WTC11 (cell line): ENCODE results near the gene PLCG2. TPM values are rescaled to one million over a fixed set of nuclear protein-coding genes. Genes with fewer than 3 reads are reported as not detected.

Source experiments
- ATAC-seq: fragments of 200-7000 bp; cut with Tn5 transposase; 2 replicates; pipeline ENCODE4 v1.10.0; 2021; ENCODE audit warnings: mild to moderate bottlenecking, moderate library complexity
- CTCF ChIA-PET: fragments of 300-600 bp; sonication (Branson Sonifier 250); formaldehyde crosslinking; loops from one replicate; lab custom pipeline; 2021; ENCODE audit warnings: antibody characterized with exemption; lab: Charles Lee
- POLR2A ChIA-PET: fragments of 350-600 bp; sonication (Branson Sonifier 250); formaldehyde crosslinking; loops from one replicate; lab custom pipeline; 2021; ENCODE audit warnings: antibody characterized with exemption; lab: Charles Lee
- DNase-seq: peaks from one replicate; pipeline ENCODE4 v3.0.0; 2021; ENCODE audit warnings: low spot score
- H3K27ac Mint-ChIP-seq: 2 replicates; pipeline ENCODE4 v1.8.0; 2021; ENCODE audit warnings: mixed read lengths
- H3K27me3 Mint-ChIP-seq: 2 replicates; pipeline ENCODE4 v1.8.0; 2021; ENCODE audit warnings: low read depth, mild to moderate bottlenecking, moderate library complexity, mixed read lengths
- H3K36me3 Mint-ChIP-seq: 2 replicates; pipeline ENCODE4 v1.8.0; 2021; ENCODE audit warnings: mixed read lengths
- H3K4me1 Mint-ChIP-seq: 2 replicates; pipeline ENCODE4 v1.8.0; 2022; ENCODE audit warnings: mixed read lengths
- H3K4me3 Mint-ChIP-seq: 2 replicates; pipeline ENCODE4 v1.8.0; 2021; ENCODE audit warnings: mild to moderate bottlenecking, moderate library complexity, mixed read lengths
- H3K9me3 Mint-ChIP-seq: 2 replicates; pipeline ENCODE4 v1.8.0; 2021; ENCODE audit warnings: mixed read lengths
- AFF4 ChIP-seq: sonication (generic); formaldehyde crosslinking; IDR thresholded peaks from 2 replicates; pipeline ENCODE4 v1.8.1; 2023; ENCODE audit warnings: mild to moderate bottlenecking, missing genetic modification reagents, borderline replicate concordance
- ATF2 ChIP-seq: sonication (generic); formaldehyde crosslinking; IDR thresholded peaks from 2 replicates; pipeline ENCODE4 v1.8.1; 2022; ENCODE audit warnings: low read depth, missing genetic modification reagents, borderline replicate concordance
- GABPB1 ChIP-seq: sonication (generic); formaldehyde crosslinking; IDR thresholded peaks from 2 replicates; pipeline ENCODE4 v1.8.1; 2023; ENCODE audit warnings: mild to moderate bottlenecking, missing genetic modification reagents
- JUN ChIP-seq: sonication (generic); formaldehyde crosslinking; IDR thresholded peaks from 2 replicates; pipeline ENCODE4 v1.8.0; 2023; ENCODE audit warnings: mild to moderate bottlenecking, missing genetic modification reagents
- MXD4 ChIP-seq: fragments of 250-450 bp; sonication (Bioruptor Pico); IDR thresholded peaks from 2 replicates; pipeline ENCODE4 v1.8.0; 2021; ENCODE audit warnings: mild to moderate bottlenecking, moderate library complexity, borderline replicate concordance
- NFE2L1 ChIP-seq: sonication (generic); formaldehyde crosslinking; IDR thresholded peaks from 2 replicates; pipeline ENCODE4 v1.8.1; 2023; ENCODE audit warnings: missing genetic modification reagents
- OVOL2 ChIP-seq: fragments of 250-450 bp; sonication (Bioruptor Pico); IDR thresholded peaks from 2 replicates; pipeline ENCODE4 v1.9.0; 2021; ENCODE audit warnings: mild to moderate bottlenecking, borderline replicate concordance
- PREB ChIP-seq: sonication (generic); formaldehyde crosslinking; IDR thresholded peaks from 2 replicates; pipeline ENCODE4 v1.8.1; 2022; ENCODE audit warnings: mild to moderate bottlenecking, missing genetic modification reagents, moderate library complexity, borderline replicate concordance
- RELA ChIP-seq: sonication (generic); formaldehyde crosslinking; IDR thresholded peaks from 2 replicates; pipeline ENCODE4 v1.8.1; 2022; ENCODE audit warnings: missing genetic modification reagents, mild to moderate bottlenecking, borderline replicate concordance
- ZNF416 ChIP-seq: fragments of 250-450 bp; sonication (Bioruptor Pico); IDR thresholded peaks from 2 replicates; pipeline ENCODE4 v1.9.0; 2021; ENCODE audit warnings: mild to moderate bottlenecking, inconsistent platforms
- total RNA-seq: library from RNA; stranded (reverse); gene quantifications from 3 replicates; pipeline ENCODE4 v1.2.3, GENCODE V29; 2021
- TF ChIP-seq, protein P1 (sequence below): fragments of 250-450 bp; sonication (Bioruptor Pico); IDR thresholded peaks from 2 replicates; pipeline ENCODE4 v1.9.0; 2021; ENCODE audit warnings: mild to moderate bottlenecking
- TF ChIP-seq, protein P2 (sequence below): sonication (generic); formaldehyde crosslinking; IDR thresholded peaks from 2 replicates; pipeline ENCODE4 v1.8.0; 2023; ENCODE audit warnings: missing genetic modification reagents, mild to moderate bottlenecking, borderline replicate concordance

Gene PLCG2
- total RNA-seq, 1 experiment from 2014 or later = 7.0 TPM

DNA sequence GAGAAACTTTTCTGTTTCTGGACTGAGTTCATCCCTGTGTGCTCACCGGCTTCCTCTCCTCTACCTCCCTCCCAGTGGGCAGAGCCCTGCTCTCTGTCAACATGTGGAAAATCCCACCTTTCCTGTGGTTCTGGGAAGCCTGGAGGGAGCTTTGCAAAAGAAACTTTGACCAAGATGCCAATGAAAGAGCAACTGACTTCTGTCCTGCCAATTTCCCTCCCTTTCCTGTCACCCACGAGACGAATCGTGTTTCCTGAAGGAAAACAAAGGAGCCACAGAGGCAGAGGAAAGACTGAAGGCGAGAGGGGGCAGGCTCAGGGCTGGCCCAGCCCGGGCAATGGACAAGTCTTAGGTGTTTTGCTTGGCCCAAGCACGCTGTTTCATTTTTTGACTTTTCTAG lies 82.8 kb downstream of the PLCG2 start:
- no peak for TF ChIP-seq ZNF416 (CRISPR knock-in tag)
- TF ChIP-seq, protein P1, sequence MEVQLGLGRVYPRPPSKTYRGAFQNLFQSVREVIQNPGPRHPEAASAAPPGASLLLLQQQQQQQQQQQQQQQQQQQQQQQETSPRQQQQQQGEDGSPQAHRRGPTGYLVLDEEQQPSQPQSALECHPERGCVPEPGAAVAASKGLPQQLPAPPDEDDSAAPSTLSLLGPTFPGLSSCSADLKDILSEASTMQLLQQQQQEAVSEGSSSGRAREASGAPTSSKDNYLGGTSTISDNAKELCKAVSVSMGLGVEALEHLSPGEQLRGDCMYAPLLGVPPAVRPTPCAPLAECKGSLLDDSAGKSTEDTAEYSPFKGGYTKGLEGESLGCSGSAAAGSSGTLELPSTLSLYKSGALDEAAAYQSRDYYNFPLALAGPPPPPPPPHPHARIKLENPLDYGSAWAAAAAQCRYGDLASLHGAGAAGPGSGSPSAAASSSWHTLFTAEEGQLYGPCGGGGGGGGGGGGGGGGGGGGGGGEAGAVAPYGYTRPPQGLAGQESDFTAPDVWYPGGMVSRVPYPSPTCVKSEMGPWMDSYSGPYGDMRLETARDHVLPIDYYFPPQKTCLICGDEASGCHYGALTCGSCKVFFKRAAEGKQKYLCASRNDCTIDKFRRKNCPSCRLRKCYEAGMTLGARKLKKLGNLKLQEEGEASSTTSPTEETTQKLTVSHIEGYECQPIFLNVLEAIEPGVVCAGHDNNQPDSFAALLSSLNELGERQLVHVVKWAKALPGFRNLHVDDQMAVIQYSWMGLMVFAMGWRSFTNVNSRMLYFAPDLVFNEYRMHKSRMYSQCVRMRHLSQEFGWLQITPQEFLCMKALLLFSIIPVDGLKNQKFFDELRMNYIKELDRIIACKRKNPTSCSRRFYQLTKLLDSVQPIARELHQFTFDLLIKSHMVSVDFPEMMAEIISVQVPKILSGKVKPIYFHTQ (CRISPR knock-in tag) = no peak
- TF ChIP-seq ATF2 = no peak
- TF ChIP-seq PREB = no peak
- TF ChIP-seq, protein P2, sequence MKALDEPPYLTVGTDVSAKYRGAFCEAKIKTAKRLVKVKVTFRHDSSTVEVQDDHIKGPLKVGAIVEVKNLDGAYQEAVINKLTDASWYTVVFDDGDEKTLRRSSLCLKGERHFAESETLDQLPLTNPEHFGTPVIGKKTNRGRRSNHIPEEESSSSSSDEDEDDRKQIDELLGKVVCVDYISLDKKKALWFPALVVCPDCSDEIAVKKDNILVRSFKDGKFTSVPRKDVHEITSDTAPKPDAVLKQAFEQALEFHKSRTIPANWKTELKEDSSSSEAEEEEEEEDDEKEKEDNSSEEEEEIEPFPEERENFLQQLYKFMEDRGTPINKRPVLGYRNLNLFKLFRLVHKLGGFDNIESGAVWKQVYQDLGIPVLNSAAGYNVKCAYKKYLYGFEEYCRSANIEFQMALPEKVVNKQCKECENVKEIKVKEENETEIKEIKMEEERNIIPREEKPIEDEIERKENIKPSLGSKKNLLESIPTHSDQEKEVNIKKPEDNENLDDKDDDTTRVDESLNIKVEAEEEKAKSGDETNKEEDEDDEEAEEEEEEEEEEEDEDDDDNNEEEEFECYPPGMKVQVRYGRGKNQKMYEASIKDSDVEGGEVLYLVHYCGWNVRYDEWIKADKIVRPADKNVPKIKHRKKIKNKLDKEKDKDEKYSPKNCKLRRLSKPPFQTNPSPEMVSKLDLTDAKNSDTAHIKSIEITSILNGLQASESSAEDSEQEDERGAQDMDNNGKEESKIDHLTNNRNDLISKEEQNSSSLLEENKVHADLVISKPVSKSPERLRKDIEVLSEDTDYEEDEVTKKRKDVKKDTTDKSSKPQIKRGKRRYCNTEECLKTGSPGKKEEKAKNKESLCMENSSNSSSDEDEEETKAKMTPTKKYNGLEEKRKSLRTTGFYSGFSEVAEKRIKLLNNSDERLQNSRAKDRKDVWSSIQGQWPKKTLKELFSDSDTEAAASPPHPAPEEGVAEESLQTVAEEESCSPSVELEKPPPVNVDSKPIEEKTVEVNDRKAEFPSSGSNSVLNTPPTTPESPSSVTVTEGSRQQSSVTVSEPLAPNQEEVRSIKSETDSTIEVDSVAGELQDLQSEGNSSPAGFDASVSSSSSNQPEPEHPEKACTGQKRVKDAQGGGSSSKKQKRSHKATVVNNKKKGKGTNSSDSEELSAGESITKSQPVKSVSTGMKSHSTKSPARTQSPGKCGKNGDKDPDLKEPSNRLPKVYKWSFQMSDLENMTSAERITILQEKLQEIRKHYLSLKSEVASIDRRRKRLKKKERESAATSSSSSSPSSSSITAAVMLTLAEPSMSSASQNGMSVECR (CRISPR knock-in tag) = no peak
- TF ChIP-seq JUN (CRISPR knock-in tag) = no peak
- TF ChIP-seq MXD4 (CRISPR knock-in tag) = no peak
- TF ChIP-seq AFF4 (CRISPR knock-in tag) = no peak
- TF ChIP-seq OVOL2 (CRISPR knock-in tag) = no peak
- no peak for TF ChIP-seq GABPB1 (CRISPR knock-in tag)
- TF ChIP-seq RELA (CRISPR knock-in tag) = no peak
- no peak for TF ChIP-seq NFE2L1 (CRISPR knock-in tag)
- ChIA-PET CTCF (interaction anchor here (1.2 to 4.1 kb wide), 2 partner anchors 12 to 17 kb away, joined by 6 to 36 read pairs; no protein-coding TSS in a partner anchor), POLR2A (no interaction called here)
- peaks cover 22% of the 10 kb centered on the region for H3K4me1 Mint-ChIP-seq
- no peak overlapping the region for H3K4me3 Mint-ChIP-seq
- H3K36me3 Mint-ChIP-seq = no peaks in the 10 kb centered on the region
- no peak overlapping the region for H3K27ac Mint-ChIP-seq
- H3K27me3 Mint-ChIP-seq = peaks cover 7% of the 10 kb centered on the region
- no peaks in the 10 kb centered on the region for H3K9me3 Mint-ChIP-seq
- DNase-seq (no peak), ATAC-seq (no peak)
